HG03558 (cell line): ENCODE data around the gene TPD52L2.
"Not testable (repeated sequence)": the region's sequence is repeated elsewhere in the genome, so short reads cannot be mapped to it uniquely, and the experiment has no call there.

Experiments
- ATAC-seq: cut with Tn5 transposase; IDR thresholded peaks from one replicate; pipeline ENCODE4 v1.9.1; 2021; ENCODE audit warnings: moderate number of reproducible peaks; ENCODE audit not compliant: unreplicated experiment; ENCODE audit errors: extremely low read depth

Gene TPD52L2

DNA sequence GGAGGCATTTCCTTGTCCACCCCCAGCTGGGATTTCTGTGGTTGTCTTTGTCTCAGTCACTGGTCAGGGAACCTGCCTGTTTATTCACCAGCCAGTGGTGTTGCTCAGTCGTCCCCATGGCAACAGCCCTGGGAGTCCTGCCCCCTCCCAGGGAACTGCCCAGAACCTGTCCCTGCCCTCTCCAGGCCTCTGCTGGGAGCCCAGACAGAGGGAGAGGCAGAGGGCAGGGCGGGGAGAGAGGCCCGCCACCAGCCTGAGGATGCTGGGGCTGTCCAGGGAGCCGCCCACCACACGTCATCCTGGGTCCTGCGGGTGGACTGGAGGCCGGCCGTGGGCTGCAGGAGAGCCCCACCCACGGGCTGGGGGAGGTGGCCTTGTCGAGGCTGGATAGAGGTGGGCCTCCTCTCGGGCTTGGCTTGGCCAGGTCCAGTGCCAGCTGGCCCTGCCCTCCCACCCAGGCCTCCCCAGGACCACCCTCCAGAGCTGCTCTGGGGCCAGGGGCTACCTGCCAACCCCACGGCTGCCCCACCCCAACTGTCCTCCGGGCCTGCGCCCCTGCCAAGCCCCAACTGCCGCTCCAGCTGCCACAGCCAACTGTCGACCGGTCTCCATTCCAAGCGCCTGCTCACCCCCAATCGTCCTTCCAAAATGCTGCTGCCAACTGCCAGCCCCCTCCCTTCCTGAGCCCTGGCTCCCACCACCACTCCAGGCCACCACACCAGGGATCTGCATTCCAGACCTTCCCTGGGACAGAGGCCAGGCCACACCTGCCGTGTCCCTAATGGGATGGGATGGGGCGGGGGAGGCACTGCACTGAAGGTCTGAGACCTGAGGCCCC is 29.8 kb upstream of the TPD52L2 start:
- ATAC-seq = no peak

DNA sequence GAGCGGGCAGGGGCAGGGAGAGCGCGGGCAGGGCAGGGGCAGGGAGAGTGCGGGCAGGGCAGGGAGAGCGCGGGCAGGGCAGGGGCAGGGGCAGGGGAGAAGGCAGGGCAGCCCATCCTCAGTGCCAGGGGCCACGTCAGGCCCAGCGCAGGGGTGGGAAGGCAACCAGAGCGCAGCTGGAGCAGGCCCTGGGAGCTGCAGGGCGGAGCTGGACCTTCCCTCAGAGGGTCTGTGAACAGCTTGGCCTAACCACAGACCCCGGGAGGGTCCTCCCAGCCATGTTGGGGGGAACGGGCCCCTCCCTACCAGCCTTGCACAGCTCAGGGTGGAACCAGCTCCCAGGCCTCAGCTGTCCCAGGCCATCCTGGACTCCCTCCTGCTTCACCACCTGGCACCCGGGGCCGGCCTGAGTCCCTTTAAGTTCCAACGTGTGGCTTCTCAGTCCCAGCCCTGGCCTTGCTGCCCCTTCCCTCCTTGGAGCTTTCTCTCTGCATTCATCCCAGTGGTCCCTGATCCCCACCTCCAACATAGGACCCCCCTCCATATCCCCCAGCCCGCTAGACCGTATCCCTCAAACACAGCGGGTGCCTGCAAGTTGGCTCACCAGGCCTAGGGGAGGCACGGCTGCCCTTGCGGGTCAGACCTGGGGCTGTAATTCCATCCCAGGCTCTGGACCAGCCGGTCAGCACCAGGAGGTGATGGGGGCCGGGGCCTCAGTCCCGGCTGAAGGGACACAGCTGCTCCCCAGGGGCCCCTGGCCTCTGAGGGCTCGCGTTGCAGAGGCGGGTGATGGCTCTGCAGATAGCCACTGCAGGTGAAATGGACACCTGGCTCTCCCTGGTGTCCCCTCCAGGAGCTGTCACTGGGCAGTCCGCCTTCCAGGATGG is 28.4 kb upstream of the TPD52L2 start:
- ATAC-seq = no peak

DNA sequence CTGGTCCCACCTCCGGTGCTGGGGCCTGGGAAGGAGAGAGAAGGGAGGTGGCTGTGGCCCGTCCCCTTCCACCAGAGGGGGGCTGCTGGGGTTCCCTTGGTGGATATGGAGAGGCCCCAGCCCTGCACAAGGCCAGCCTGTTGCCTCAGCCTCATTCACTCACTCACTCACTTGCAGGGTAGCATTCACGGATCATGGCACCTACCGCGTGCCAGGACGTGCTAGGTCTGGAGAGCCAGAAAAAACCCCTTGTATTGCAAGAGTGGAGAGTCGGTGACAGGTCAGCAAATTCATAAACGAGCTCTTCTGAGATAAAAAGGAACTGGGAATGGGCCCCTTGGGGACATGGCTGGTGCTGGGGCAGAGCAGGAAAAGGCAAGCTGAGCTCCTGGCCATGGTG is 27.6 kb upstream of the TPD52L2 start:
- ATAC-seq = no peak

DNA sequence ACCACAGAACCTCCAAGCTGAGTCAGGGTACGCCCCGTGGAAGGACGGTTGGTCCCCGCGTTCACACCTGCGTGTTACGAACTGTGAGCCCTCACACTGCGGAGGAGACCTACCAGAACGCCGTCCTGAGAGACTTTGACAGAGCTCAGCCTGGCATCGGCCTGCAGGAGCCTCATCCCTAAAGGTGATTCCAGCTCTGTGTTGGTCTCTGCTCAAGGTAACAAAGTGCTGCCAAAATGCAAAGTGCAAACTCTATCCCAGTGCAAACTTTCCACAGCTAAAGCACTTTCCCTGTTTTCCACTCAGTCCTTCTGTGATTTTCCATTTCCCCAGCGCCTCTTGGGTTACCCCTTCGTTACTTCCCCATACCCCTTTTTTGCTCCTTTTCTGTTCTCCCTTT is 25.4 kb upstream of the TPD52L2 start:
- ATAC-seq = no peak

DNA sequence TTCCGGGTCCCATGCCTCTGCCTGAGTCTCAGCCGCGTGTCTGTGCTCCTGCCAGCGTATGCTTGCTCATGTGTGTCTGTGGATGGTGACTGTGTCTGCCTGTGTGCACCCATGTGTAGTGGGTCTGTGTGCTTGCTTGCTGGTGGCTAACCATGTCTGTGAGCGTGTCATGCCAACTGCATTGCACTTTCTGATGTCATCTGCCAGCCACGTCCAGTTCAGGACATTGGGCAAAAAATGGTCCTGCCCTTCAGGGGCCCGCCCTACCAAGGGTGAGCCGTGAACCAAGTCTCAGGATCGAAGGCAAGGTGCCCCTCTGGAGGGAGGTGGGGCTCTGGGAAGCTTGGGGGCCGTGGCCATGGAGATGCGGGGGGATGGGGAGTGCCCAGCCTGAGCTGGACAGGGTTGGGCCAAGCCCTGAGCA is 24.7 kb upstream of the TPD52L2 start:
- no peak for ATAC-seq

DNA sequence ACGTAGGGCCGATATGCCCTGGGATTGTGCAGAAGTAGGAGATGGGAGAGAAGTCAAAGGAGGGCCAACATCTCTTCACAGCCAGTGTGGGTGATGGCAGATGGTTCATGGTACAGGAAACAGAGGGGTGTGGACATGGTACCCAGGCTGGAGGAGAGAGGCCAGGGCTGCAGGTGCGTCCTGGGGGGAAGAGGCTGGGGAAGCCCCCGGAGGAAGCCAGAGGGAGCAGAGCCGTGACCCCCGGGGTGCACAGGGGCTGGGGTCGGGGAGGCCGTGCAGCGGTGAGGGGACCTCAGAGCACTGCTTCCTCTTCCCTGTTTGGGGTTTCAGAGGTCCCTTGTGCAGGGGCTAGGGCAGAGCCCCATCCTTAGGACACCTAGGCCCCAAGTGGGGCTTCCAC is 22.8 kb upstream of the TPD52L2 start:
- no peak for ATAC-seq

DNA sequence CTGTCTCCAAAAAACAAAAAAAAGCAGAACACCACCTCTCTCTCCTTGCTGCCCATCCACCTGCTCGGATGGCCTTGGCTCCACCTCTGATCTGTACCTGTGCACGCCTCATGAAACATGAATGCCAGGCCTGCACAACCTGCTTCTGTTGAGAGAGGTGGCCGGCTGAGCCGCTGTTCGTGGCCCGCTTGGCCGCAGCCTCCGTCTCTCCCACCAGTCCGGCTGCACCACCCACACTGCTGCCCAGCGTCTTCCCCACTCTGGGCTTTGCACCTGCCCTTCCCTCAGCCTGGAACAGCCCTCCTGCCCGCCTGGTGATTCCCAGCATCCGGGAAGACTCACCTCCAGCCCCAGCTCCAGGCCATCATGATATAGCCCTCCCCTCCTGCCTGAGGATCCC is 21.8 kb upstream of the TPD52L2 start:
- ATAC-seq = no peak

- no peak for ATAC-seq
These were observed 21.3 kb upstream of the TPD52L2 start for GRCh38 chr20:63843778-63844177.

GRCh38 chr20:63844511-63844991 is 20.5 kb upstream of the TPD52L2 start:
- no peak for ATAC-seq

DNA sequence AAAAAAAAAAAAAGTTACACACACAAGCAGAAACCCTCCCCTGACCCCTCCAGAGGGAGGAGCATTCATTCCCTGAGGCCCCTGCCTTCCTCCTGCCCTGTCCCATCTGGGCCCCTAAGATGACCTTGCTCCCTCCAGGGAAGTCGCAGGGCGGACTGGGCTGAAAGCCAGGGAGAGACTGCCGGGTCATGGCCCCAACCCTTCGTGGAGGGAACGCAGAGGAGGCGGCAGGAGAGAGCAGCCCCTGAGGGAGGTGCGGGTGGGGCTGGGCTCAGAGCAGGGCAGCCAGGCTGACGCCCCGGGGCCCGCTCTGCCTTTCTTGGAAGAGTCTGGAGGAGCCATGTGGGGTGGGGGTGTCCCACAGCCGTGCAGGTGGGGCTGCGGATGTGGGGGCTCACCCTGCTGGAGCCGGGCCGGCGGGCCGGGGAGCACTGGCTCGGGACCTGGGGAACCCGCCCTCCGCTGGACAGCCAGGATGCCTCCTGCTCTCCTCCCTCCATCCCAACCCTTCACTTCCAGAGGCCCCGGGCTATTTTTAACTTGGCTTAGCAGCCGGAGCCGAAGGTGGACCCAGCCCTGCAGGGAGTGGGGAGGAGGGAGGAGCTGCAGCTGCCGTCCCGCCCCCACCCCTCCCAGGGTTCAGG is 18.8 kb upstream of the TPD52L2 start:
- ATAC-seq = no peak

DNA sequence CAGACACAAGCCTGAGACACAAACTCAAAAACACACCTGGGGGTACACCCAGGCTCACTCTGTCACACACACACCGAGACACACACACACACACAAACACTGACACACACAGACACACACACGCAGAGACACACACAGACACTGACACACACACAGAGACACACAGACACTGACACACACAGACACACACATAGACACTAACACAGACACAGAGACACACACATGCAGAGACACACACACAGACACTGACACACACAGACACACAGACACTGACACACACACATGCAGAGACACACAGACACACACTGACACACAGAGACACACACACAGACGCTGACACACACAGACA is 18.2 kb upstream of the TPD52L2 start:
- no peak for ATAC-seq

- ATAC-seq = no peak
These were observed 17.6 kb upstream of the TPD52L2 start for GRCh38 chr20:63847237-63848002.

DNA sequence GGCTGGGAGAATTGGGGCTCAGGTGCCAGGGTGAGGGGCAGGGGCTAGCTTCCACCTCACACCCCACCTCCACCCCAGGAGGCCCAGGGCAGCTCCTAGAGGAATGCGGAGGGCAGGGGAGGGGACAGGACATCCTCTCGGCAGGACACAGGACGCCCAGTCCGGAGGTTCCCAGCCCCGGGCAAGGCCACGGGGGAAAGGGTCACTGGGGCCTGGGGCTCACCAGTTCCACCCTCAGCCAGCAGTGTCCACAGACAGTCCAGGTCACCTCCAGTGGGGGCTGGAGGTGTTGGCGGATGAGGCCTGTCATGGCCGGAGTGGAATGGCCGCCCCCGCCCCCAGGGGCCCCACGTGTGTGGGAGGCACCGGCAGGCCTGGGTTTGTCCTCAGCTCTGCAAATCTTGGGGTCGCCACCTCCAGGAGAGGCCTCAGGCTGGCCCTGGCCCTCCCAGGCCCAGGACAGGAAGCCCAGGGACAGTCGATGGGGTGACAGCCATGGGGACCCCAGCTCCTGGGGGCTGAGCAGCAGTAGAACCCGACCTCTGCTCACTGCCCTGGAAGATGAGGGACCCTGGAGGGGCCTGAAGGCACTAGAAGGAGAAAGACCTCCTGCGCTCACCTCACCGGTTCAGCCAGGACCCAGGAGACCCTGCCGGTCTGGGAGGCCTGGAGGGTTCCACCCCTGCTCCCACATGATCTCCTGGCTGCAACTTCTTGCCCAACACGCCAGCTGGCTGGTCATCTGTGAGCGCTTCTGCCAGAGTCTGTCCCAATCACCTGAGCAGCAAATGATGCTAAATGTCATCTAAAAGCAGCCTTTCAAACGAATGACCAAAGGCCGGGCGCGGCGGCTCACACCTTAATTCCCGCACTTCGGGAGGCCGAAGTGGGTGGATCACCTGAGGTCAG is 16.8 kb upstream of the TPD52L2 start:
- no peak for ATAC-seq

DNA sequence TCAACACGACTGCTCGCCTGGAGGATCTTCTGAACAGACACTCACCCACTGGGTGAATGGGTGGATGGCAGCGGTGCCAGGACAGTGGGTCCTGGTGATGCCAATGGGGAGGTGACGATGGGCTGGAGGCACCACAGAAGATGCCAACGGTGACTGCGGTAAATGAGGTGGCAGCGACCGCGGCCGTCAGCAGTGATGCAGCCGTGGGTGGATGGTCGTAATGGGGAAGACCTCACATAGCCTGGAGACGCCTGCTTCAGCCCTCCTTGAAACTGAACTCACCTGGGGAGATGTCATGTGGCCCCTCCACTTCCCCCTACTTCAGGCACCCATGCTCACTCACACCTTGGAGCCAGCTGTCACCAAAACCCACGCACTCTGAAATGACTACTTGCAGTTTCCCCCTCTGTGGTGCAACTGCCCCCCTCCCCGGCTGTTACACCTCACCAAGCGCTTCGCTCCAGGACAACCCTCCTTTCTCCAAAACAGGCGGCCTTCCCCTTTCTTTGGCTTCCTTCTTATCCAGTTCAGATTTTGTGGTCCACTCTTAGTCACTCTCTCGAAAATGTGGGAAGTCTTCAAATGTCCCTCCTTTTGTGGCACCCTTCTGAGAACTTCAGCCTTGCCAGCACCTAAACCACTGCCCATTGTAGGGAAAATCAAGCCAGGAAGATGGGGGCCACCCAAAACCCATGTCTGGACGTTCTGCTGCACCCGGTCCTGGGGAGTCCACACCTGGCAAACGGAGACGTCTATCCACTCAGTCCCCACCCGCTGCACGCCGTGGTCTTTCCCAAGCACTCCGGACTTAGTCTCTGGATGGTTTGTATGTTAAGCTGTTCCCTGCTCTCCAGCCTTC is 14.2 kb upstream of the TPD52L2 start:
- ATAC-seq = no peak

- ATAC-seq = not testable (repeated sequence)
These were observed 13.5 kb upstream of the TPD52L2 start for GRCh38 chr20:63851548-63851943.

- not testable (repeated sequence) for ATAC-seq
These were observed 11.4 kb upstream of the TPD52L2 start for GRCh38 chr20:63853733-63854068.

DNA sequence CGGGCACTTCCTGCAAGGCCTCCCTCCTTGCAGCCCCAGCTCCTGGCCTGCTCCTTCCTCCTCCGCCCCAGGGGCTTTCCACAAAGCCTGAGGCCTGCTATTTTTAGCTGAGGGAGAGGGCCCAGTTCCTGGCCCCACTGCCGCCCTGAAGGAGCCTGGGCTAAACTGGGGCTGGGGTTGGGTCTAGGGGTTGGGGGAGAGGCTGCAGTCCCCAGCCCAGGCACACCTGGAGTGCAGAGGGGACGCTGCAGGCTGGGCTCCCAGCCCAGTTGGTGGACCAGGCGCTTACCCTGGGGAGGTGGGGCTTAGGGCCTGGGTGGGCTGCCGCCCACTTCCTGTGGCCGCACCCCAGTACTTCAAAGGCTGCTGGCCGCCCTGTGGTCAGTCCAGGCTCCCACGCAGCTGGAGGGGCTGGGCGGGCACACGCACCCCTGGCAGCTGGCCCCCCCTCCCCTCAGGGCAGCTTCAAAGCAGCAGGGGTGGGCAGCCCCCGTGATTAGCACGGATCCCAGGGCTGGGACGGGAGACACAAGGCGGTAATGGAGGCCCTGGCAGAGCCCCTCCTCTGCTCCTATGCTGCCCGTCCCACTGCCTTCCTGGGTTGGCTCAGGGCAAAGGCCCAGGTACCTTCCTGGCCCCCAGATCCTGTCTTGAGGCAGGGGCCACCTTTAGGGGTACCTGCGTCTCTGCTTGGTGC is 10.9 kb upstream of the TPD52L2 start:
- ATAC-seq = no peak
